Tongue (tissue), 2 donors: ENCODE data around the gene SLC26A9. TPM values are rescaled to one million over a fixed set of nuclear protein-coding genes. Genes with fewer than 3 reads are reported as not detected.
"Not testable (repeated sequence)": the region's sequence is repeated elsewhere in the genome, so short reads cannot be mapped to it uniquely, and the experiment has no call there.

Source experiments
- DNase-seq: peaks from one replicate; pipeline ENCODE4 v3.0.0-alpha.2; 2015
- total RNA-seq: library from RNA; depleted of rRNA; stranded (reverse); fragments of >200 nt; gene quantifications from one replicate; pipeline ENCODE4 v1.2.3, GENCODE V29; 2014

Gene SLC26A9
- total RNA-seq, 1 donor from 2014 or later = 0.10 TPM

DNA sequence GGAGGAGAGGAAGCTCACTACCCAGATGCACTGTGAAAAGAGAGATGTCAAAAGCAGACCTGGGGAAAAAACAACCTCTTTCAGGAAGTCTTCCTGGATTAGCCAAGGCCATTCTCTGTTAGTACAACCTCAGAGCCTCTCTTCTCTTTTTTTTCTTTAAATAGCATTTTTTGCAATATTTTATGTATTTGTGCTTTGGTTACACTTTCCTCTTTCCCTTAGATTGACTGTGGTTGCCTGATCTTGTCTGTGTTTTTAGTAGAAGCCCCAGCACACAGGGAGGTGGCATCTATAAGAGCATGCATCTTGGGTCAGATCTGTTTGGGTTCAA, 18.8 kb downstream of the SLC26A9 start:
- DNase-seq = no peak

DNA sequence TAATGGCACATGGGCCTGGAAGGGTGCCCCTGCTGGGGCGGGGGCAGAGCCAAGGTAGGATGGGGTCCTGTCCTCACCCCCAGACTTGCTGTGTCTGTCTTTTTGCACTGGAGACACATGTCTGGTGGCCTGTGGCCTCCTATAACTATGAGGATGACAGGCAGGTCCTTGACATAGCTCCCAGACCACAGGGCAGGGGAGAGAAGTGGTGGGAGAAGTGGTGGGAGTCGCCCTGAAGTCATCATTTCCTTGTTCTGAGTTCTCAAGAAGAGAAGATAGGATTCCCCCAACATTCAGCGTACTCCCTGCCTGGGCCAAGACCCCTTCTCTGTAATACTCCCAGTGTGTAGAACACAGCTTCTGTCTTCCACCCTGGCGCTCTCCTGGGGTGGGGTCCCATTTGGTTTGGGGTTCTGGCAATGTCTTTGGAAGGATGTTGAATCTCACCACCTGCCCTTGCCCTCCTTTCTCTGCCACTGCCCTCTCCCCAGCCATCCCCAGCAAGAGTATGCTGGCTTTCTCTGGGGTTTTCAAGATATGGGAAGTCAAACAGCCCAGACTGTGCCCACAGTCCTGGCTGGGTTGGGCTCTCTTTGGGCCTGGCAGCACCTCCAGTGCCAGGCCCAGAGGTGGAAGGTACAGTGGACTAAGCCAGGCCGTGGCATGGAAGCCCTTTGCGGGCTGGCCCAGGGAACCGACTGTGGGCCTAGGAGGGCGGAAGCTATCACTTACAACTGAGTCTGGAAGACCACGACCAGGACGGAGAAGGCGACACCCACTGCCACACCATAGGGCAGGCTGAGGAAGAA, 19.4 kb downstream of the SLC26A9 start:
- DNase-seq = no peak

DNA sequence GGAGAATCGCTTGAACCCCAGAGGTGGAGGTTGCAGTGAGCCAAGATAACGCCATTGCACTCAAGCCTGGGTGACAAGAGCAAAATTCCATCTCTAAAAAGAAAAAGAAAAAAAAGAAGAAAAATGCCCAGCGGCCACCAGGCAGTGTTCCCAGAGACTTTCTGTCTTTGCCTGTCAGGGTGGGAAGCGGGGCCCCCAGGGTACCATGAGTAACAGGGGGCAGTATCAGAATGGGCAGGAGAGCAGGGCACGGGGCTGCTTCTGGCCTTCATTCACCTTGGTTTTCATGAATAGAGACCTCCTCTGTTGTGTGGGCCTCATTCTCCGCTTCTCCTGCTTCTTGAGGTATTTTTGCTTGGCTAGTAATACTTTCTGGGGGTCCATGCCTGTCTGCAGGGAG, 20.4 kb downstream of the SLC26A9 start:
- no peak for DNase-seq

DNA sequence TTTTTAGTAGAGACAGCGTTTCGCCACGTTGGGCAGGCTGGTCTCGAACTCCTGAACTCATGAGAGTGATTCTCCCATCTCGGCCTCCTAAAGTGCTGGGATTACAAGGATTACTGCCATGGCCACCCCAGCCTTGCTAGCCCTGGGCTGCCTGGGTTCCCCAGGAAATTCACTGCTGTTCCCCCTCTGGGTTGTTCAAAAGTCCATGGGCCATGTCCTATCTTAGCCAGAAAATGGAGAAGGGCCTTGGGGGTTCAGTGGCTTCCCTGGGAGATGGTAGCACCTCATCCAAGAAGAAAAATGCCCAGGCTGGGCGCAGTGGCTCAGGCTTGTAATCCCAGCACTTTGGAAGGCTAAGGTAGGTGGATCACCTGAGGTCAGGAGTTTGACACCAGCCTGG, 20.9 kb downstream of the SLC26A9 start:
- no peak for DNase-seq

DNA sequence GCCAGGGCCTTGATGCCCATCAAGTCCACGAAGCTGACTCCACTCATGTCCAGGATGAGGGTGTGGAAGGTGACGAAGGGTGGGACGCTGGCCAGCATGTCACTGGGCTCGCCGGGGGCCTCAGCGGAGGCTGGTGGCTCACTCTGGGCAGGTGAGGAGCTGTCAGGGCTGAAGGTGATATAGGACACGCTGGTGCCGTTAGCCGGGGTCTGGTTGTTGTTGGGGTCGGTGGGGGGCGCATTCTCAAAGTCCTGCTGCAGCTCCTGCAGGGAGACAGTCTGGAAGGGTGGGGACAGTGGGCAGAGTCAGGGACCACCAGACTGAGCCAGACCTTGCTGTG, 21.7 kb downstream of the SLC26A9 start:
- no peak for DNase-seq

DNA sequence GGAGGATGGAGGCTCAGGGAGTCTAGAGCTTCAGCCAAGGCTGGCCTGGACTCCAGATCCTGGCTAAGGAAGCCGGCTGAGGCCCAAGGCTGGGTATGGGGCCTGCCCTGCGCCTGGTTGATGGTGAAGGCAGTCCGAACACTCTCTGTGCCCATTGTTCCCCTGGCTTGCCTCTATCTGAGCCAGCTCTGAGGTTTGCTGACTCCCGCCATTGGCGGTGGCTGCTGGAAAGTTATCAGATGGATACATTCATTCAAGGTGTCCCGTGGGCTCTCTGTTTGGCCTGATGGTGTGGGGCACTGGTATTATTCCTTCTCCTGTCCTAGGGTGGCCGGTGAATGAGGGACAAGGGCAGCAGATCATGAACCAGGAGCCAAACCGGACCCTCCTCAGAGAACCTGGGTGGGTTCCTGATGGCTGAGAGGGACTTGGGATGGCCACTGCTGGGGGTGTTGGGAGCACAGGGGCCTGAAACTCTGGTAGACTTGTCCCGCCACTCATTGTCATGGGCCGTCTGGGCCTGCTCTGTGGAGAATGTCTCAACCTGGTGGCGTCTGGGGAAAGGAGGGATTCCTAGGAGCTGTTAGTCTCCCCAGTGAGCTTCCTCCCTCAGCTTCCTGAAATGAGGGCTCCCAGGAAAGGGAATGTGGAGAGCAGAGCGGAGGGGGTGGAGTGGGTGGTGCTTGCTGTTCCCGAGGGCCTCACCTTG, 22.2 kb downstream of the SLC26A9 start:
- no peak for DNase-seq

DNA sequence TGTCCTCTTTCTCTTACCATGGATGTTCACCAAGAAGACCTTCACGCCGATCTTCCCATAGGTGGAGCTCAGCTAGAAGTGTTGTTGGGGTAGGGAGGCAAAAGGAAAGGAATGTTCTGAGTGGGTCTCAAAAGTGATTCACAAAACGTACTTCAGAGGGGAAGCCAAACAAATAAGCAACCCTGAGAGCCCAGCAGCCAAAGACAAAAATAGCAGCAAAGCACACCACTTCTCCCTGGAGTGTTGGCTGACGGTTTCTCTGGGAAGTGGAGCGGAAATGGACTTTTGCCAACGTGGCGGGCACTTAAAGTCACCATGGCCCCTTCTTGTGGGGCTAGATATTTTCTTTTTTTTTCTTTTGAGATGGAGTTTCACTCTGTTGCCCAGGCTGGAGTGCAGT, 23.1 kb downstream of the SLC26A9 start:
- peak; percentile 60 for DNase-seq

DNA sequence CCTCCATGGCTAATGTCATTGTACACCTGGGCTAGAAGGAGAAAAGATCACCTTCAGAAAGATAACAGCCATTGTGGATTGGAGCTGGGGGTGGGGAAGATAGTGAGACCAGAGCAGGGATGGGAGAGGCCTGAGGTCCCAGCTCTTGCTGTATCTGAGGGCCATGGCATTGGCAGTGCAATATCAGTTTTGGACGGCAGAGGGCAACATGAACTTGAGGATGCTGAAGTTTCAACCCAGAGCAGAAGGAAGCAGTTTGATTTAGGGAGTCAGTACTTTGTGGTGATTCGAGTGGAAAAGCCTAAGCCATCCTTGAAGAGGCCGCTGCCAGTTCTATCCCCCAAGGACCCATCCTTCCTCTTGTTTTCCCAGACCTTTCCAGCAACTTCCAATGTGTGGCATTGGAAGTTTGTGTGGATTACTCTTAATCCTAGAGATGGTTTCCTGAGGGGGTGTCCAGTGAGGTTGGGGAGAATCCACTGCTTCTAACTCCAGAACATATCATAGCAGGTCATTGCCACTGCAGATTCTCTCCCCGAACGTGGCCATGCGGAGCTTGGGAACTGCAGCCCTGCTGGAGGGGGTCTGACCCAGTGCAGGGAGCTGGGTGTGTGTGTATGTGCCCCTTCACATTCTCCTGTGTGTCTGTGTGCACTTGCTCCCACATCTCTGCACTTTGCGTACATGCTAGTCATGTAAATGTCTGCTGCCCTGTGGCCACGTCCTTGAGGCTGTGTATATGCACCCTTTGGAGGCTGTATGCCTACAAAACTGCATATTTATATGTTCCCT, 24.1 kb downstream of the SLC26A9 start:
- DNase-seq = peak; percentile 88

DNA sequence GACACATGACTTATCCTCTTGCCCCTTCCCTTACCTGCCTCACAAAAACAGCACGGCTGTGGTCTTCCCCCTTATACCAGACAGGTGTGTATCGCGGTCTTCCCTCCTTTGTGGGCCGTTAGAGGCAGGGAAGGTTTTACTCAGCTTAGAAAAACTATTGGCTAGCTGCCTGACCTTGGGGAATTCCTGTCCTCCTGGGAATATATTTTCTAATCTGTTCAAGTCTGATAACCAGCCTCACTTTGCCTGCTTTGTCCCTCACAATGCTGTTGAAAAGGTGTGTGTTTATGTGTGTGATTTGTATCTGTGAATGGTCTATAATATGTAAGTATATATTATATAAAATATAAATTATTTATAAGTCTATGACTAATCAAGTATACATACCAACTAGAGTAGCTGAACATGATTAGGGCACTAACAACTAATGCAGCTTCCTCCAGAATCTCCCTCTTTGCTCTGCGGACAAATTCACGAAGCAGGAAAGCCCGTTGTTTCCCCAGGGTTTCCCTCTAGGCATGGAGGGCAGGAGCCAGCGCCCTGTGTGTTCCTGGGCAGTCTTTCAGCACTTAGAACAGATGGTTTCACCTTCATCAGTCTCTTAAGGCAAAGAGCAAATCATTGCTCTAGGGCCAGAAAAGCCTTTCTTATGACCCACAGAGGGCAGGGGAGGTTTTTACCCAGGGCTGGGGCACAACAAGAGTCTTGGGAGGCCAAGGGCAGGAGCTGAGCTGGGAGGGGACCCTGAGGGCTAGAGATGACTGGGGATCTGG, 25.6 kb downstream of the SLC26A9 start:
- no peak for DNase-seq

DNA sequence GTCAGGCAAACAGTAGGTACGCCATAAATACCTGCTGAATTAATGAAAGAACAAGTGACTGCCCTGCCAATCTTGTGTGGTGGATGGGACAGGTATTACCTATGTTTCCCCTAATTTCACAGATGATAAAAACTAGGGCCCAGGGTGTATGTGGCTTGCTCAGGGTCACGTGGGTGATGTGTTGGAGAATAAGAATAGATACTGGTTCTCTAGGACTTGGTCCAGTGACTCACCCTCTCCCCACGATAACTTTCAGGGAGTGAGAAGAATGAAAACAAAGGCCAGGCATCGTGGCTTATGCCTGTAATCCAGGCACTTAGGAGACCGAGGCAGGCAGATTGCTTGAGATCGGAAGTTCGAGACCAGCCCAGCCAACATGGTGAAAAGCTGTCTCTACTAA, 26.7 kb downstream of the SLC26A9 start:
- DNase-seq = no peak

DNA sequence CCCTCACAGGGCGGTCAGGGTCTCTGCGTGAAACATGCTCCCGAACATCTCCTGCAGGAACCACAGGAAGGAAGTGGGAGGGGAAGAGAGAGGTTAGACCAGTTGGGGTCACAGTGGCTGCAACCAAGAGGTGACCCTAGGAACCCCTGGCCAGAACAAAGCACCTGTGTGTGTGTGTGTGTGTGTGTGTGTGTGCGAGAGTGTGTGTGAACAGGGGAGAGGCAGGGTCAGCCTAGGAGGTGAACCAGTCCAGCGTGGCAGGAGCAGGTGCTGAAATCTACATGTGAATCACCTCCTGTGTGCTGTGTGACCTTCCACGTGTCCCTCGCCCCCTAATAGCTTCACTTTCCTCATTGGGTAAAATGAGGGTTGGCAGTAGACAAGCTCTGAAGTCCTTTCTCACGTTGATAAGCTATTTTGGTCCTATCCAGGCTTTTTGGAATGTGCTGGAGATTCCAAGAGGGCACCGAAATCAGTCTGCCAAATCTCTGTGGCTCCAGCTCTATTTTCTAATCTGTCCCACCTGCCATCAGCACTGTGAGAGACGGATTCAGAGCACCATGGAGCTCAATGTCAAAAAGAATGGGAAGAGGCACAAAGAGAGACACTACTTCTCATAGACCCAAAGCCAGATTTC, 27.8 kb downstream of the SLC26A9 start:
- peak; percentile 33 for DNase-seq

DNA sequence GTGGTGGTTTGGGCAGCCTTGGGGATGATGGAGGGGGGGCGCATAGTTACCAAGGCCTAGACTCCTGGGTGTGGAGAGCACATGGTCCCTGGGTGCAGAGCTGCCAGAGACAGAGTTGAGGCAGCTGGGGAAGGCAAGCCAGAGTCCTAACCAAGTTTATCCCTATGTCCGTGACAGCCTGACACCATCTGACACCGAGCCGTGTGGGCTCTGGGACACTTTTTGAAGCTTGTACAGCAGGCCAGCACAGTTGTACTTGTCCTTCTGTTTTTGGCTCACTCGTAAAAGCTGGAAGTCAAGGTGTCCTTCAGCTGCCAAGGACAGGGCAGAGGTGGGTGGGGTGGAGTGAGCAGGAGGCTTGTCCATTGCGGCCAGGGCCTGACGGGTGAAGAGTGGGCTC, 28.5 kb downstream of the SLC26A9 start:
- DNase-seq = peak; percentile 83

DNA sequence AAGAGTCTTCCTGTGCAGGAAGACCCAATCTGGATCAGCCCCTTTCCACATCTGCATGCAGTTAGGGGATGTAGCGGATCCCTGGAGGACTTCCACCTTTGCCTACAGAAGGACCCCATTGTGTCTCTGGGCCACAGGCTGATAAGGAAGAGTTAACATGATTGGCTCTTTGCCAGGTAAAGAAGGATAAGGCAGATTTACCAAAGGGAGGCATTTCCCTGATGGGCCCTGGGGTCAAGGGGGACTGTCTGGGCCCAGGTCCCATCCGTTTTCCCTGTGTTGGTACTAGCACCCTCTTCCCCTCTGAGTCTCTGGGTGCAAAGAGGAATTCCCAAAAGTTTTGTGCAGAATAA, 29.1 kb downstream of the SLC26A9 start:
- DNase-seq = no peak

DNA sequence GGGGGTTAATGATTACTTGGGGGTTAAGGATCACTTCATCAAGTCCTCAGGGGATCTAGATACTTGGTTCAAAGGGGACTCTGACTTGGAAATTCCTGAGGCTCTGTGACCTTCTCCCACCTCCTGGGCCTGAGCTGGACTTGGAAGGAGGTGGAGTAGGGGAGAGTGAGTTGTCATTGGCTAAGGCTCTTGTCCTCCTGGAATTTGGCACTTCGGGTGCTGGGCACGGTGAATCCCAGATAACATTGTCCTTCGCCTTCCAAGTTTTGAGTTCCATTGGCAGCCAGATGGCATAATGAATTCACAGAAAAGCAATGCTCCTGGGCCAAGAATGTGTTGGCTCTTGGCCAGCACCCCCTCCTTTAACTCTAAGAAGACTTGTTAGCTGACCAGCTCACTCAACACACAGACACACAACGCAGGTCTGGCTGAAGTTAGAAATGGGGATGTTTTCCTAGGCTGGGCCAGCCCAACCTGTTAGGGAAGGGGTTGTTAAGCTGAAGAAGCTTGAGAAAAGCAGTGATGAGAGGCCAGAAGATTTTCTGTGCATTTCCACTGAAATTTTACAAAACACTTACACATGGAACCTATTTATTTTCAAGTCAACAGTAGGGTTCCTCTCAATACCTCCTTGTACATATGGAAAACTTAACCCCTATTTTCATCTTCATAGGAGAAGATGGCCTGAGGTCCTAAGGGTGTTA, 29.7 kb downstream of the SLC26A9 start:
- peak; percentile 90 for DNase-seq

DNA sequence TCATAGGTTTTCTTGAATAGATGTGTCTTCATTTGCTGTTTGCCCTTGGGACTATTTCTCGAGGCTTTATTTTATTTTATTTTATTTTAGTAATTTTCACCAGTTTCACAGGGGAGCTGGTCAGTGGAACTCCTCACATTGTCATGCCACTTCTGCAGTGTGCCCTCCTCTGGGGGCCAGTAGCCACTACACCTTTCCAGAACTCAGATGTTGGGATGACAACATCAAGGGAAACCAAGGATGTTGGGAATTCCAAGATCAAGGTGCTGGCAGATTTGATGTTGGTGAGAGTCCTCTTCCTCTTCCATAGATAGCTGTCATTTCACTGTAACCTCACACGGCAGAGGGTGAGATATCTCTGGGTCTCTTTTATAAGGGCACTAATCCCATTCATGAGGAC, 35.5 kb downstream of the SLC26A9 start:
- DNase-seq = no peak

DNA sequence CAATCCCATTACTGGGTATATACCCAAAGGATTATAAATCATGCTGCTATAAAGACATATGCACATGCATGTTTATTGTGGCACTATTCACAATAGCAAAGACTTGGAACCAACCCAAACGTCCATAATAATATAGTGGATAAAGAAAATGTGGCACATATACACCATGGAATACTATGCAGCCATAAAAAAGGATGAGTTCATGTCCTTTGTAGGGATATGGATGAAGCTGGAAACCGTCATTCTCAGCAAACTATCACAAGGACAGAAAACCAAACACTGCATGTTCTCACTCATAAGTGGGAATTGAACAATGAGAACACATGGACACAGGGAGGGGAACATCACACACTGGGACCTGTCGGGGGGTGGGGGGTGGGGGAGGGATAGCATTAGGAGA, 38.2 kb downstream of the SLC26A9 start:
- DNase-seq = not testable (repeated sequence)

DNA sequence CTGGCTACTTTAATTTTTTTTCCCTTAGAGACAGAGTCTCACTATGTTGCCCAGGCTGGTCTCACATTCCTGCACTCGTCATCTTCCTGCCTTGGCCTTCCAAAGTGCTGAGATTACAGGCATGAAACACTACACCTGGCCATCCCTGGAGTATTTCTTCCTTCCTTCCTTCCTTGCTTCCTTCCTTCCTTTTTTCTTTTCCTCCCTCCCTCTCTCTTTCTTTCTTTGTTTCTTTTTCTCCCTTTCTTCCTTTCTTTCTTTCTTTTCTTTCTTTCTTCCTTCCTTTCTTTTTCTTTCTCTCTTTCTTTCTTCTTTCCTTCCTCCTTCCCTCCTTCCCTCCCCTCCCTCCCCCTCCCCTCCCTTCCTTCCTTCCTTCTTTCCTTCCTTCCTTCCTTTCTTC, 46.9 kb downstream of the SLC26A9 start:
- DNase-seq = no peak

DNA sequence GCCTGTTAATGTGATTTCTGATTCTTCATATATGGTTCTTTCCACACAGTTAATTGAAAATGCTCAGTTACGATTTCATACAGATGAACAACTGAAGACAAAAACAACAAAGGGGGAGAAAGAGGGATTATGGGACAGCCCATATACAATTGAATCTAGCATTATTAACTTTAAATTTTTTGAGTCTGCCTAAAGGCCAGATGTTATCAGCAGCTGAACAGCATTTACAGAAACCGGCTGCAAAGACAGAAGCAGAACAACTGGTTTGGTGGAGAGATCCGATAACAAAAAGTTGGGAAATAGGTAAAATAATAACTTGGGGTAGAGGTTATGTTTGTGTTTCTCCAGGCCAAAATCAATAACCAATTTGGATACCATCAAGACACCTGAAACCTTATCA, 49.1 kb downstream of the SLC26A9 start:
- DNase-seq = not testable (repeated sequence)

DNA sequence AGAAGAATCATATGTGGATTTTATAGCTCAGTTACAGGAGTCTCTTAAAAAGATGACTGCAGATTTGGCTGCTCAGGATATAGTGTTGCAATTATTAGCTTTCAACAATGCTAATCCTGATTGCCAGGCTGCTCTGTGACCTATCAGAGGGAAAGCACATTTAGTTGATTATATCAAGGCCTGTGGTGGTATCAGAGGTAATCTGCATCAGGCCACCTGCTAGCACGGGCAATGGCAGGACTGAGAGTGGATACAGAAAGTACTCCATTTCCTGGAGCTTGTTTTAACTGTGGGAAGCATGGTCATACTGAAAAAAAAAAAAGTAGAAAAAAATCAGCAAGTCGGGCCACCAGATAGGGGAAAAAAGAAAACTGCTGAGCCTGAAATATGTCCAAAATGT, 51.1 kb downstream of the SLC26A9 start:
- not testable (repeated sequence) for DNase-seq

DNA sequence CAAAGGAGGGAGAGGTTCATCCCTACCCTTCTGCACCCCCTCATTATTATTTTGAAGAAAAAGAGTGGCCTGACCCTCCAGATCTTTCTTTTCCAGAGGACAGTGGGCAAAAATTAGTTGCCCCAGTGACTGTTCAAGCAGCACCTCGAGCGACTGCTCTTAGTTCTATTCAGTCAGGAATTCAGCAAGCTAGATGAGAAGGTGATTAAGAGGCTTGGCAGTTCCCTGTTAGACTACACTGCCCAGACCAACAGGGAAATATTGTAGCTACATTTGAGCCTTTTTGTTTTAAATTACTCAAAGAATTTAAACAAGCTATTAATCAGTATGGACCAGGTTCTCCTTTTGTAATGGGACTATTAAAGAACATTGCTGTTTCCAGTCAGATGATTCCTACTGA, 51.8 kb downstream of the SLC26A9 start:
- DNase-seq = not testable (repeated sequence)

DNA sequence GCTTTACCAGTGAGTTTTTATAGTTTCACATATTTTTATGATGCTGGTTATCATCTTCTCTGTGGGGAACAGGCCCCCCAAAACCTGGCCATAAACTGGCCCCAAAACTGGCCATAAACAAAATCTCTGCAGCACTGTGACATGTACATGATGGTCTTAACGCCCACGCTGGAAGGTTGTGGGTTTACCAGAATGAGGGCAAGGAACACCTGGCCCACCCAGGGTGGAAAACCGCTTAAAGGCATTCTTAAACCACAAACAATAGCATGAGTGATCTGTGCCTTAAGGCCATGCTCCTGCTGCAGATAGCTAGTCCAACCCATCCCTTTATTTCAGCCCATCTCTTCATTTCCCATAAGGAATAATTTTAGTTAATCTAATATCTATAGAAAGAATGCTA, 52.6 kb downstream of the SLC26A9 start:
- DNase-seq = not testable (repeated sequence)
